Measurements from ENCODE around the gene AKAP13. TPM values are rescaled to one million over a fixed set of nuclear protein-coding genes. Genes with fewer than 3 reads are reported as not detected.

AKAP13 gene
- total and polyA plus RNA-seq, 7 donors: 18.2 to 126 (median 93.7) TPM

GRCh38 chr15:85692873-85693272 lies 312.5 kb downstream of the AKAP13 start:
- no peak for DNase-seq
- Histone ChIP-seq H3K27ac (no peak overlapping the region), H3K4me3 (no peak overlapping the region), H3K36me3 (ENCODE audit: insufficient read depth in 1 of 2, low read depth in 1 of 2) (peaks cover 0 to 80% of the 10 kb centered on the region in 2 donors), H3K4me1 (peaks cover 6% of the 10 kb centered on the region), H3K9me3 (no peaks in the 10 kb centered on the region), H3K27me3 (ENCODE audit: insufficient read depth in 3 of 3, low read length in 2 of 3) (no peaks in the 10 kb centered on the region)
- TF ChIP-seq, protein P1, sequence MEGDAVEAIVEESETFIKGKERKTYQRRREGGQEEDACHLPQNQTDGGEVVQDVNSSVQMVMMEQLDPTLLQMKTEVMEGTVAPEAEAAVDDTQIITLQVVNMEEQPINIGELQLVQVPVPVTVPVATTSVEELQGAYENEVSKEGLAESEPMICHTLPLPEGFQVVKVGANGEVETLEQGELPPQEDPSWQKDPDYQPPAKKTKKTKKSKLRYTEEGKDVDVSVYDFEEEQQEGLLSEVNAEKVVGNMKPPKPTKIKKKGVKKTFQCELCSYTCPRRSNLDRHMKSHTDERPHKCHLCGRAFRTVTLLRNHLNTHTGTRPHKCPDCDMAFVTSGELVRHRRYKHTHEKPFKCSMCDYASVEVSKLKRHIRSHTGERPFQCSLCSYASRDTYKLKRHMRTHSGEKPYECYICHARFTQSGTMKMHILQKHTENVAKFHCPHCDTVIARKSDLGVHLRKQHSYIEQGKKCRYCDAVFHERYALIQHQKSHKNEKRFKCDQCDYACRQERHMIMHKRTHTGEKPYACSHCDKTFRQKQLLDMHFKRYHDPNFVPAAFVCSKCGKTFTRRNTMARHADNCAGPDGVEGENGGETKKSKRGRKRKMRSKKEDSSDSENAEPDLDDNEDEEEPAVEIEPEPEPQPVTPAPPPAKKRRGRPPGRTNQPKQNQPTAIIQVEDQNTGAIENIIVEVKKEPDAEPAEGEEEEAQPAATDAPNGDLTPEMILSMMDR (IDR thresholded peaks at IDR 0.05): no peak
- intact Hi-C loops (cut with DNase I): no loop called here
- 62 to 73% (median 69%) methylated on average over 5 of the region's 5 CpGs for WGBS, 3 donors
- ATAC-seq: no peak

DNA sequence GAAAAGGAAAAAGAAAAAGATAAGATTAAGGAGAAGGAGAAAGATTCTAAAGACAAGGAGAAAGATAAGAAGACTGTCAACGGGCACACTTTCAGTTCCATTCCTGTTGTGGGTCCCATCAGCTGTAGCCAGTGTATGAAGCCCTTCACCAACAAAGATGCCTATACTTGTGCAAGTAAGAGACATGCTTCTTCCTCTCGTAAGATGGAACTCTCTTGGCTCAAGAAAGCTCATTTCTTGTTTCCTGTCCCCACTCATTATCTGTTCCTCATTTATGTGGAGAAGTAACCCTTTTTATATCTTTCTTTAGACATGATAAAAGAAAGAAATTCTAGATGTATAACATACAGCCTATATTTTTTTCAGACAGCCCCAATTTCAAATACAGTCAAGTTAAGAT lies 312.9 kb downstream of the AKAP13 start:
- Histone ChIP-seq H3K4me3 (no peak overlapping the region), H3K36me3 (ENCODE audit: insufficient read depth in 1 of 2, low read depth in 1 of 2) (peaks cover 0 to 77% of the 10 kb centered on the region in 2 donors), H3K9me3 (no peaks in the 10 kb centered on the region), H3K27me3 (ENCODE audit: insufficient read depth in 3 of 3, low read length in 2 of 3) (no peaks in the 10 kb centered on the region), H3K4me1 (peaks cover 6% of the 10 kb centered on the region), H3K27ac (no peak overlapping the region)
- DNase-seq (no peak), ATAC-seq (no peak)
- intact Hi-C loops (cut with DNase I): no loop called here
- 68 to 80% (median 71%) methylated on average over 2 of the region's 2 CpGs for WGBS, 3 donors
- TF ChIP-seq, protein P1 (IDR thresholded peaks at IDR 0.05): no peak

DNA sequence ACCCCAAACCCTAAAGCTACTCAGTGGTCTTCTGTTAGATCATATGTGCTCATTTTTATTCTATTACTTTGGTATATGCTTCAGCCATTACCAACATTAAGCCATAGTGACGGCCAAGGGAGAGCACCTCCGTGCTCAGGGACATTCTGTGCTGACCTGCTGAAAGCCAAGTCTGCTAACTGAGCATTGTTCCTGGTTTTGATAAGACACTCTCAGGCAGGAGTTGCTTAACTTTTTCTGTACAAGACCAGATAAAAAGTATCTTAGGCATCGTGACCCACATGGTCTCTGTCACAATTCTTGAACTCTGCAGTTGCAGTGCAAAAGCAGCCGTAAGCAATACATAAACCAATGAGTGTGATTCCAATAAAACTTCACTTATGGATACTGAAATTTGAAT lies 313.7 kb downstream of the AKAP13 start:
- Histone ChIP-seq H3K27ac (no peak overlapping the region), H3K9me3 (no peaks in the 10 kb centered on the region), H3K36me3 (ENCODE audit: insufficient read depth in 1 of 2, low read depth in 1 of 2) (peaks cover 0 to 69% of the 10 kb centered on the region in 2 donors), H3K4me1 (peaks cover 6% of the 10 kb centered on the region), H3K4me3 (no peak overlapping the region), H3K27me3 (ENCODE audit: insufficient read depth in 3 of 3, low read length in 2 of 3) (no peaks in the 10 kb centered on the region)
- 81 to 96% (median 95%) methylated on average over 4 of the region's 4 CpGs for WGBS, 3 donors
- no peak for DNase-seq
- TF ChIP-seq, protein P1 (IDR thresholded peaks at IDR 0.05): no peak
- ATAC-seq: peak in 2 of 4 donors; percentile 21 to 35
- intact Hi-C loops (cut with DNase I): no loop called here

DNA sequence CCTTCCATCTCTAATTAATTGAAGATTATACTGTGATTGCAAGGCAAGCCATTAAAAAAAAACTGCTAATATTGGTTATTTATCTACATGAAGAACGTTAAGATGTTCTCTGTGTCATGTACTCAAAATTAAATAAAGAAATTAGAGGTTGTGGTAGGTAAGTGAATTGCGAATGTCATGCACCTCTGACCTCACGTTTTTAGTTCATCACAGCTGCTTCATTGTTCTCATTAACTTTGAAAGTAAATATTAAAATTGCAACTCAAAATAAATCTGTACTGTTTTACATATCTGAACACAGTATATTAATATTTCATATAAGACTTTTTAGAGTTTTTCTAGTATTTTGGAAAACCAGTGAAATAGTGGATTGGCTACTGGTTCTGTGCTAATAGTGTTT lies 320.4 kb downstream of the AKAP13 start:
- intact Hi-C loops (cut with DNase I): loop anchor here (10.0 kb wide), 2 partner anchors 206 to 216 kb away; no protein-coding TSS in a partner anchor
- H3K36me3 ChIP-seq (ENCODE audit: insufficient read depth in 1 of 2, low read depth in 1 of 2): peaks cover 3 to 38% of the 10 kb centered on the region in 2 donors
- no peak for ATAC-seq
- H3K4me3 ChIP-seq: no peak overlapping the region
- 74 to 87% (median 76%) methylated on average over 3 of the region's 3 CpGs for WGBS, 3 donors
- no peak overlapping the region for H3K27ac ChIP-seq
- no peaks in the 10 kb centered on the region for H3K27me3 ChIP-seq (ENCODE audit: insufficient read depth in 3 of 3, low read length in 2 of 3)
- TF ChIP-seq, protein P1 (IDR thresholded peaks at IDR 0.05): no peak
- no peaks in the 10 kb centered on the region for H3K9me3 ChIP-seq
- no peak for DNase-seq
- H3K4me1 ChIP-seq: peaks cover 27% of the 10 kb centered on the region
